HCT116 (cell line): ENCODE data around the gene TCEA2. TPM values are rescaled to one million over a fixed set of nuclear protein-coding genes. Genes with fewer than 3 reads are reported as not detected.

Experiments used
- ATAC-seq: fragments of 200-7000 bp; cut with Tn5 transposase; 2 replicates; pipeline ENCODE4 v1.9.1; 2020; ENCODE audit warnings: mild to moderate bottlenecking, moderate library complexity
- BruUV-seq: library from RNA; stranded (reverse); fragments of 400-500 nt; replicated peaks from 2 replicates; lab custom pipeline; 2021; lab: Mats Ljungman, UMichigan
- CTCF ChIA-PET: fragments of 300-600 bp; sonication (Branson Sonifier 250); formaldehyde crosslinking; loops from one replicate; lab custom pipeline; 2021; ENCODE audit warnings: antibody characterized with exemption; lab: Charles Lee
- POLR2A ChIA-PET: fragments of 300-600, 350-600 bp; sonication (Branson Sonifier 250); formaldehyde crosslinking; loops from one replicate; lab custom pipeline; 2021; ENCODE audit warnings: antibody characterized with exemption; lab: Charles Lee
- RAD21 ChIA-PET, 2 experiments: fragments of 300-600 bp; sonication (Branson Sonifier 250); formaldehyde crosslinking; loops; one replicate each; lab custom pipeline; 2023; ENCODE audit warnings: low total read pairs in 2 of 2; ENCODE audit not compliant: uncharacterized antibody in 2 of 2, unreplicated experiment in 2 of 2, low non-redundant PET in 1 of 2; lab: Charles Lee
- DNase-seq: peaks from one replicate; pipeline ENCODE4 v3.0.0-alpha.2; 2010; ENCODE audit warnings: low read depth, low spot score
- H2AFZ ChIP-seq: fragments of 200-600 bp; shearing (Covaris generic), sonication (generic); 2 replicates; pipeline ENCODE4 v1.6.1; 2017; ENCODE audit warnings: low read depth, mixed run types, mixed read lengths, antibody characterized with exemption, low read length; ENCODE audit not compliant: poor library complexity, severe bottlenecking
- H3K27ac ChIP-seq: 2 replicates; pipeline ENCODE4 v1.5.1; 2012; ENCODE audit warnings: low read depth, low read length
- H3K27me3 ChIP-seq: fragments of 200-600 bp; sonication (generic); 2 replicates; pipeline ENCODE4 v1.6.1; 2016; ENCODE audit warnings: mixed run types, low read length, mixed read lengths; ENCODE audit not compliant: insufficient read depth
- H3K36me3 ChIP-seq, 2 experiments: fragments of 200-500 bp in 1 of 2; fragments of 200-600 bp in 1 of 2; sonication (Bioruptor generic) in 1 of 2; sonication (generic) in 1 of 2; 2 replicates each; pipeline versions ENCODE4 v1.5.1 to v1.6.1; 2014 to 2016; ENCODE audit warnings: low read length in 2 of 2, inconsistent platforms in 1 of 2, mixed read lengths in 1 of 2, mixed run types in 1 of 2; ENCODE audit not compliant: insufficient read depth in 2 of 2, control insufficient read depth in 1 of 2
- H3K4me1 ChIP-seq, 2 experiments: fragments of 200-600 bp in 1 of 2; sonication (generic) in 1 of 2; 2 replicates each; pipeline versions ENCODE4 v1.5.1 to v1.6.1; 2012 to 2017; ENCODE audit warnings: low read length in 2 of 2, inconsistent platforms in 1 of 2, mild to moderate bottlenecking in 1 of 2, mixed read lengths in 1 of 2, mixed run types in 1 of 2, moderate library complexity in 1 of 2; ENCODE audit not compliant: insufficient read depth in 2 of 2, control insufficient read depth in 1 of 2
- H3K4me2 ChIP-seq: fragments of 200-600 bp; sonication (generic); 2 replicates; pipeline ENCODE4 v1.6.1; 2017; ENCODE audit warnings: mixed run types, low read length, mixed read lengths
- H3K4me3 ChIP-seq, 2 experiments: fragments of 200-600 bp in 1 of 2; sonication (generic) in 1 of 2; replicated peaks in 1 of 2; 2 replicates each; pipeline ENCODE4 v1.5.1; 2011 to 2016; ENCODE audit warnings: low read length in 2 of 2, control low read depth in 1 of 2, low read depth in 1 of 2, mild to moderate bottlenecking in 1 of 2, mixed read lengths in 1 of 2, mixed run types in 1 of 2
- H3K79me2 ChIP-seq: fragments of 200-600 bp; sonication (generic); 2 replicates; pipeline ENCODE4 v1.6.1; 2017; ENCODE audit warnings: mild to moderate bottlenecking, mixed run types, low read length, moderate library complexity, mixed read lengths; ENCODE audit not compliant: insufficient read depth
- H3K9ac ChIP-seq: fragments of 200-600 bp; sonication (generic); 2 replicates; pipeline ENCODE4 v1.6.1; 2016; ENCODE audit warnings: low read length, mixed read lengths
- H3K9me2 ChIP-seq: fragments of 200-600 bp; sonication (generic), shearing (Covaris generic); 2 replicates; pipeline ENCODE4 v1.6.1; 2017; ENCODE audit warnings: mixed run types, mild to moderate bottlenecking, moderate library complexity; ENCODE audit not compliant: insufficient read depth
- H3K9me3 ChIP-seq, 2 experiments: fragments of 200-500 bp in 1 of 2; fragments of 200-600 bp in 1 of 2; sonication (Bioruptor generic) in 1 of 2; sonication (generic) in 1 of 2; 2 replicates each; pipeline ENCODE4 v1.6.1; 2014 to 2017; ENCODE audit warnings: low read length in 2 of 2, mixed read lengths in 2 of 2, inconsistent platforms in 1 of 2, low read depth in 1 of 2, mild to moderate bottlenecking in 1 of 2, mixed run types in 1 of 2, moderate library complexity in 1 of 2; ENCODE audit not compliant: control insufficient read depth in 1 of 2, insufficient read depth in 1 of 2
- H4K20me1 ChIP-seq: fragments of 200-600 bp; sonication (generic), shearing (Covaris generic); 2 replicates; pipeline ENCODE4 v1.6.1; 2017; ENCODE audit warnings: mixed run types, mild to moderate bottlenecking, moderate library complexity; ENCODE audit not compliant: insufficient read depth
- CBX3 ChIP-seq: IDR thresholded peaks from 2 replicates; pipeline ENCODE4 v1.6.1; 2012; ENCODE audit warnings: low read depth
- CTCF ChIP-seq, 3 experiments: fragments of 200-600 bp in 1 of 3; sonication (generic) in 1 of 3; IDR thresholded peaks in 2 of 3; conservative IDR thresholded peaks in 1 of 3; 2 replicates each; pipeline ENCODE4 v1.5.1; 2012 to 2017; ENCODE audit warnings: low read depth in 2 of 3, low read length in 2 of 3, antibody characterized with exemption in 1 of 3, borderline replicate concordance in 1 of 3, control low read depth in 1 of 3, mild to moderate bottlenecking in 1 of 3, mixed read lengths in 1 of 3, mixed run types in 1 of 3, moderate library complexity in 1 of 3; ENCODE audit not compliant: insufficient read depth in 1 of 3
- MAX ChIP-seq: IDR thresholded peaks from 2 replicates; pipeline ENCODE4 v1.6.1; 2012
- POLR2A ChIP-seq: IDR thresholded peaks from 2 replicates; pipeline ENCODE4 v1.7.0; 2011; ENCODE audit warnings: borderline replicate concordance; ENCODE audit not compliant: insufficient read depth, insufficient read length; ENCODE audit errors: extremely low read depth
- RAD21 ChIP-seq: IDR thresholded peaks from 2 replicates; pipeline ENCODE4 v1.6.1; 2012; ENCODE audit warnings: low read depth, mild to moderate bottlenecking
- SIN3A ChIP-seq: IDR thresholded peaks from 2 replicates; pipeline ENCODE4 v1.6.1; 2012; ENCODE audit warnings: low read depth
- SRF ChIP-seq: IDR thresholded peaks from 2 replicates; pipeline ENCODE4 v1.6.1; 2012; ENCODE audit warnings: low read depth
- TCF7L2 ChIP-seq: IDR thresholded peaks from 2 replicates; pipeline ENCODE4 v1.7.0; 2011; ENCODE audit warnings: borderline replicate concordance, inconsistent platforms; ENCODE audit not compliant: insufficient read depth, insufficient read length; ENCODE audit errors: extremely low read depth
- YY1 ChIP-seq: IDR thresholded peaks from 2 replicates; pipeline ENCODE4 v1.6.1; 2011; ENCODE audit warnings: low read length, low read depth, moderate library complexity, mild to moderate bottlenecking; ENCODE audit not compliant: insufficient replicate concordance; ENCODE audit errors: extremely low read depth
- intact Hi-C: fragments of 100-400 bp; cut with micrococcal nuclease; formaldehyde crosslinking; loops from 2 replicates; pipeline ENCODE4 v1.10.0; 2022
- total RNA-seq: library from RNA; stranded (reverse); gene quantifications from one replicate; pipeline ENCODE4 v1.2.1, GENCODE V29; 2021; ENCODE audit not compliant: unreplicated experiment
- TF ChIP-seq, protein P1 (sequence below): IDR thresholded peaks from 2 replicates; pipeline ENCODE4 v1.6.1; 2012; ENCODE audit warnings: low read depth

The TCEA2 gene
- total RNA-seq, 1 experiment from 2014 or later: 29.7 TPM

DNA sequence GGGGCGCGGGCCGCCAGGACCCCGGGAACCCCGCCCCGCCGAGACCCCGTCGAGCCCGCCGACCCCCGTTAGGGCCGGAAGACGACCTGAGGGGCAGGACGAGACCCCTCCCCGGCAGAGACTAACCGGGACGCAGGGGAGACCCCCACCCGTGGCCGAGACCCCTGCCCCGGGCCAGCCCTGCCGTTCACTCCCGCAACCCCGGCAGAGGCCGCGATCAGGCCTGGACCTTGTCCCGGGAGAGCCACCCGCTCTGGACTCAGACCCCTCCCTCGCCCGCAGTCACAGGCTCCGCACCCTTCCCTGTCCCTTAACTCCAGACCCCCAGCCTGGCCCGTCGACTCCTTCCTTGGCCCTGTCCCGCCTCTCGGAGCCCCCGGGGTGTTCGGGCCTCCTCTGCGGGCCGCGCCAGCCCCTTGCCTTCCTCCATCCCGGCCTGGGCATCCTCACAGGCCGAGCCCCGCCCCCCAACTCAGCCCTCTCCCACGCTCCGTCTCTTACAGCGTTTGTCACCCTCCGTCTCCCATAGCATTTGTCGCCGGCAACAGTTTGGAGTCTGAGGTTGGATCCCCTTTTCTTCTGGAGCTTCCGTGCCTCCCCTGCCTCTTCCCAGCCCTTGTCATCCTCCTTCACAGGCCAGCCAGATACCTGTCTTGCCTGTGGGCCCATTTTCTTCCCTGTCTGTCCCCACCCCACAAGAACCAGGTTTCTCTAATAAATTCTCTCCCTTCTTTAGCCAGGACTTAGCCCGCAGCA is 569 bp downstream of the TCEA2 start:
- POLR2A ChIA-PET: interaction anchor here (0.7 to 1.0 kb wide), 4 partner anchors 10 to 198 kb away, joined by 4 to 7 read pairs (median 5); partner anchors contain the start of genes PRPF6 and TPD52L2
- H3K27me3 ChIP-seq: no peaks in the 10 kb centered on the region
- ATAC-seq (no peak), DNase-seq (no peak)
- peak overlapping the region; percentile 84 for H3K4me2 ChIP-seq
- BruUV-seq: no TSS peak
- CTCF ChIA-PET: interaction anchor here (1.0 to 1.5 kb wide), 5 partner anchors 9 to 198 kb away, joined by 3 to 8 read pairs (median 4); partner anchors contain the start of gene TPD52L2
- intact Hi-C loops: no loop called here
- H3K9me3 ChIP-seq: no peaks in the 10 kb centered on the region
- no peaks in the 10 kb centered on the region for H3K79me2 ChIP-seq
- H4K20me1 ChIP-seq: no peaks in the 10 kb centered on the region
- RAD21 ChIA-PET: interaction anchor here in 1 of 2 experiments (1.8 kb wide), 1 partner anchor 25 kb away, joined by 5 read pairs; no protein-coding TSS in a partner anchor
- TF ChIP-seq CTCF (IDR thresholded peaks at IDR 0.05 in 2 of 3, conservative IDR thresholded peaks at IDR 0.05 in 1 of 3; ENCODE audit: borderline replicate concordance in 1 of 3, insufficient read depth in 1 of 3, low read depth in 2 of 3, low read length in 2 of 3) (no peak), SRF (no peak), YY1 (no peak), TCF7L2 (no peak), MAX (no peak), SIN3A (no peak), CBX3 (no peak), POLR2A (no peak), RAD21 (no peak)
- TF ChIP-seq, protein P1, sequence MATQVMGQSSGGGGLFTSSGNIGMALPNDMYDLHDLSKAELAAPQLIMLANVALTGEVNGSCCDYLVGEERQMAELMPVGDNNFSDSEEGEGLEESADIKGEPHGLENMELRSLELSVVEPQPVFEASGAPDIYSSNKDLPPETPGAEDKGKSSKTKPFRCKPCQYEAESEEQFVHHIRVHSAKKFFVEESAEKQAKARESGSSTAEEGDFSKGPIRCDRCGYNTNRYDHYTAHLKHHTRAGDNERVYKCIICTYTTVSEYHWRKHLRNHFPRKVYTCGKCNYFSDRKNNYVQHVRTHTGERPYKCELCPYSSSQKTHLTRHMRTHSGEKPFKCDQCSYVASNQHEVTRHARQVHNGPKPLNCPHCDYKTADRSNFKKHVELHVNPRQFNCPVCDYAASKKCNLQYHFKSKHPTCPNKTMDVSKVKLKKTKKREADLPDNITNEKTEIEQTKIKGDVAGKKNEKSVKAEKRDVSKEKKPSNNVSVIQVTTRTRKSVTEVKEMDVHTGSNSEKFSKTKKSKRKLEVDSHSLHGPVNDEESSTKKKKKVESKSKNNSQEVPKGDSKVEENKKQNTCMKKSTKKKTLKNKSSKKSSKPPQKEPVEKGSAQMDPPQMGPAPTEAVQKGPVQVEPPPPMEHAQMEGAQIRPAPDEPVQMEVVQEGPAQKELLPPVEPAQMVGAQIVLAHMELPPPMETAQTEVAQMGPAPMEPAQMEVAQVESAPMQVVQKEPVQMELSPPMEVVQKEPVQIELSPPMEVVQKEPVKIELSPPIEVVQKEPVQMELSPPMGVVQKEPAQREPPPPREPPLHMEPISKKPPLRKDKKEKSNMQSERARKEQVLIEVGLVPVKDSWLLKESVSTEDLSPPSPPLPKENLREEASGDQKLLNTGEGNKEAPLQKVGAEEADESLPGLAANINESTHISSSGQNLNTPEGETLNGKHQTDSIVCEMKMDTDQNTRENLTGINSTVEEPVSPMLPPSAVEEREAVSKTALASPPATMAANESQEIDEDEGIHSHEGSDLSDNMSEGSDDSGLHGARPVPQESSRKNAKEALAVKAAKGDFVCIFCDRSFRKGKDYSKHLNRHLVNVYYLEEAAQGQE: no peak
- peak overlapping the region; percentile 78 to 84 for H3K4me3 ChIP-seq
- no peaks in the 10 kb centered on the region for H3K36me3 ChIP-seq
- H3K4me1 ChIP-seq: peaks cover 42 to 54% of the 10 kb centered on the region in 2 experiments
- H3K9ac ChIP-seq: peak overlapping the region; percentile 78
- peak overlapping the region; percentile 76 for H3K27ac ChIP-seq
- H3K9me2 ChIP-seq: no peaks in the 10 kb centered on the region
- H2AFZ ChIP-seq: no peak overlapping the region
